Left ventricle myocardium inferior (tissue), 1 donor: ENCODE results near the gene PLA2G4F. TPM values are rescaled to one million over a fixed set of nuclear protein-coding genes. Genes with fewer than 3 reads are reported as not detected.

ENCODE experiments used
- DNase-seq: peaks from one replicate; pipeline ENCODE4 v3.0.0-alpha.2; 2020
- H3K27ac ChIP-seq: fragments of 200-600 bp; replicated peaks from 2 replicates; pipeline ENCODE4 v1.8.0; 2021
- H3K27me3 ChIP-seq: fragments of 200-600 bp; 2 replicates; pipeline ENCODE4 v1.8.0; 2021; ENCODE audit warnings: low read depth
- H3K36me3 ChIP-seq: fragments of 200-600 bp; 2 replicates; pipeline ENCODE4 v1.8.0; 2021
- H3K4me1 ChIP-seq: fragments of 200-600 bp; 2 replicates; pipeline ENCODE4 v1.8.0; 2021
- H3K4me3 ChIP-seq: fragments of 200-600 bp; 2 replicates; pipeline ENCODE4 v1.8.0; 2021; ENCODE audit warnings: mild to moderate bottlenecking, moderate library complexity
- H3K9me3 ChIP-seq: fragments of 200-600 bp; replicated peaks from 2 replicates; pipeline ENCODE4 v1.8.0; 2021
- intact Hi-C: fragments of 100-400 bp; cut with micrococcal nuclease; formaldehyde crosslinking; loops from one replicate; pipeline ENCODE4 v1.11.0; 2022
- total RNA-seq: library from RNA; stranded (reverse); fragmentation: NEBNext Ultra II Directional; extraction: Animal tissue kit (Norgen Biotek cat#: 25700); gene quantifications from one replicate; pipeline ENCODE4 v1.2.1, GENCODE V29; 2021
- TF ChIP-seq, protein P1 (sequence below): fragments of 200-600 bp; IDR thresholded peaks from 2 replicates; pipeline ENCODE4 v1.8.0; 2021; ENCODE audit warnings: antibody characterized with exemption, mild to moderate bottlenecking, borderline replicate concordance
- donor health status: DM: no; HTN: yes; CAD: no; lungs with severe emphysema.

Gene PLA2G4F
- total RNA-seq, 1 donor from 2014 or later = 2.1 TPM

- intact Hi-C loops = no loop called here
- TF ChIP-seq, protein P1, sequence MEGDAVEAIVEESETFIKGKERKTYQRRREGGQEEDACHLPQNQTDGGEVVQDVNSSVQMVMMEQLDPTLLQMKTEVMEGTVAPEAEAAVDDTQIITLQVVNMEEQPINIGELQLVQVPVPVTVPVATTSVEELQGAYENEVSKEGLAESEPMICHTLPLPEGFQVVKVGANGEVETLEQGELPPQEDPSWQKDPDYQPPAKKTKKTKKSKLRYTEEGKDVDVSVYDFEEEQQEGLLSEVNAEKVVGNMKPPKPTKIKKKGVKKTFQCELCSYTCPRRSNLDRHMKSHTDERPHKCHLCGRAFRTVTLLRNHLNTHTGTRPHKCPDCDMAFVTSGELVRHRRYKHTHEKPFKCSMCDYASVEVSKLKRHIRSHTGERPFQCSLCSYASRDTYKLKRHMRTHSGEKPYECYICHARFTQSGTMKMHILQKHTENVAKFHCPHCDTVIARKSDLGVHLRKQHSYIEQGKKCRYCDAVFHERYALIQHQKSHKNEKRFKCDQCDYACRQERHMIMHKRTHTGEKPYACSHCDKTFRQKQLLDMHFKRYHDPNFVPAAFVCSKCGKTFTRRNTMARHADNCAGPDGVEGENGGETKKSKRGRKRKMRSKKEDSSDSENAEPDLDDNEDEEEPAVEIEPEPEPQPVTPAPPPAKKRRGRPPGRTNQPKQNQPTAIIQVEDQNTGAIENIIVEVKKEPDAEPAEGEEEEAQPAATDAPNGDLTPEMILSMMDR = no peak
- H3K36me3 ChIP-seq = no peaks in the 10 kb centered on the region
- no peaks in the 10 kb centered on the region for H3K27me3 ChIP-seq
- no peak overlapping the region for H3K27ac ChIP-seq
- peaks cover 8% of the 10 kb centered on the region for H3K4me1 ChIP-seq
- no peak for DNase-seq
- H3K9me3 ChIP-seq = peaks cover 4% of the 10 kb centered on the region
- H3K4me3 ChIP-seq = no peak overlapping the region
Measured at GRCh38 chr15:42121021-42121420, 35.4 kb downstream of the PLA2G4F start.

GRCh38 chr15:42120285-42120684 lies 36.2 kb downstream of the PLA2G4F start:
- Histone ChIP-seq H3K27ac (no peak overlapping the region), H3K4me1 (peaks cover 8% of the 10 kb centered on the region), H3K4me3 (no peak overlapping the region), H3K9me3 (peaks cover 4% of the 10 kb centered on the region), H3K36me3 (no peaks in the 10 kb centered on the region), H3K27me3 (no peaks in the 10 kb centered on the region)
- intact Hi-C loops = no loop called here
- TF ChIP-seq, protein P1 = no peak
- no peak for DNase-seq

- Histone ChIP-seq H3K4me1 (peaks cover 8% of the 10 kb centered on the region), H3K27me3 (no peaks in the 10 kb centered on the region), H3K27ac (no peak overlapping the region), H3K9me3 (peaks cover 4% of the 10 kb centered on the region), H3K4me3 (no peak overlapping the region), H3K36me3 (no peaks in the 10 kb centered on the region)
- no peak for DNase-seq
- intact Hi-C loops = no loop called here
- TF ChIP-seq, protein P1 = no peak
Measured at GRCh38 chr15:42119446-42119760, 37.0 kb downstream of the PLA2G4F start.

DNA sequence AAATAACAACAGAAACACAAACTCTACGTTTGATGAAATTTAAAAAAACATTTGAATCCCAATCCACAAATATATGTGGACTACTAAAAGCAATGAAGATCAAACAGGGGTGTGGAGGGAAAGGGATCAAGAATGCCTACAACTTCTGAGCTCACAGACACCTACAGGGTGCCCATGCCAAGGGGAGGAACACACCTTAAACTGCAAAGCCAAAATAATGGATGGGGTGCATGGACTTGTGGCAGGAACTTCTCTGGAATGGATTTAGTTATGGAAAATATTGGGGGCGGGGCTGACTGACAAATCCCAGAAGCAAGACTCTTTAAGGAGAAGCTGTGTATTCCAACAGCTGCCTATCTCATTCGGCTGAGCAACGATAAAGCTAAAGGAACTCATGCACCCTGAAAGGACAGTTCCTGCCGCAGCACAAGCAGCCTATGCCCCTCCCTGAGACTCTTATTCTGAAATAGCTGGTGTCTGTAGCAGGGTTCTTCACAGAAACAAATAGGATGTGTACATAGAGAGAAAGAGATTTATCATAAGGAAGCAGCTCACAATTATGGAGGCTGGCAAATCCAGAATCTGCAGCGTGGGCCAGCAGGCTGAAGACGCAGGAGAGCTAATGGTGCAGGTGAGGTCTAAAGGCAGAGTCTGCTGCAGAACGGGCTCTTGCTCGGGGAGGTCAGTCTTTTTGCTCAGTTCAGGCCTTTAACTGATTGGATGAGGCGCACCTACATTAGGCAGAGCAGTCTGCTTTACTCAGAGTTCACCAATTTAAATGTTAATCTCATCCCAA lies 37.6 kb downstream of the PLA2G4F start:
- Histone ChIP-seq H3K27me3 (no peaks in the 10 kb centered on the region), H3K9me3 (peaks cover 4% of the 10 kb centered on the region), H3K36me3 (no peaks in the 10 kb centered on the region), H3K4me1 (peaks cover 8% of the 10 kb centered on the region), H3K4me3 (peak overlapping the region; percentile 35), H3K27ac (no peak overlapping the region)
- no peak for DNase-seq
- TF ChIP-seq, protein P1 = no peak
- intact Hi-C loops = no loop called here

DNA sequence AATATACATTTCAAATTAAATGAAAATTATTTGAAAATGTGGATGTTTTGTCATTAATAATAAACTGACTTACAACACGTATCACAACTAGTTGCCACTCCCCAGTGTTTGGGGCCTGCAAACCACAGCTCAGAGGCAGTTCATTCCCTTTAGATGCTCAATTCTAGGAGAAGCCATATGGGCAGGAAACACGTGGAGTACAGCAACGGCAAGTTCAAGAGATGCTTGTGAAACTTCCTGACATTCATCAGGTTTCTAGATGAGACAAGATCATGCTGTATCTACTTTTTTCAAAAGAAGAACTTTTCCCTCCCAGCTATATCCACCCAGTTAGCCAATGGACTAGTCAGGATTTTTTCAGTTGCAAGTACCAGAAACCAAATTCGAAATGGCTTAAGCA lies 44.5 kb downstream of the PLA2G4F start:
- Histone ChIP-seq H3K36me3 (no peaks in the 10 kb centered on the region), H3K27ac (no peak overlapping the region), H3K4me3 (no peak overlapping the region), H3K27me3 (peaks cover 5% of the 10 kb centered on the region), H3K9me3 (peaks cover 11% of the 10 kb centered on the region), H3K4me1 (peaks cover 4% of the 10 kb centered on the region)
- no peak for DNase-seq
- intact Hi-C loops = no loop called here
- TF ChIP-seq, protein P1 = no peak
